Posterior vena cava (tissue), 2 donors: ENCODE measurements around the gene CLIC4. TPM values are rescaled to one million over a fixed set of nuclear protein-coding genes. Genes with fewer than 3 reads are reported as not detected.

ENCODE experiments used
- DNase-seq: peaks from one replicate; pipeline ENCODE4 v3.0.0-alpha.2; 2020; ENCODE audit warnings: low spot score
- intact Hi-C, 2 donors: fragments of 100-400 bp; cut with DNase I; formaldehyde crosslinking; loops; one replicate each; pipeline versions ENCODE4 v1.14.1 to v1.14.2; 2022 to 2023
- total RNA-seq, 2 donors: library from RNA; stranded (reverse); fragmentation: NEBNext Ultra II Directional; extraction: Animal tissue kit (Norgen Biotek cat#: 25700); gene quantifications; one replicate each; pipeline ENCODE4 v1.2.1, GENCODE V29; 2021
- donor health status: DM: yes; HTN: yes; CAD: no.
- donor health status: DM: yes; HTN: yes; CAD: no.

The CLIC4 gene
- total RNA-seq, 2 donors from 2014 or later = 566 to 848 TPM

GRCh38 chr1:24862775-24863483, 117.7 kb downstream of the CLIC4 start:
- intact Hi-C loops = loop anchor here in 1 of 2 donors (2.0 kb wide), 1 partner anchor 52 kb away; no protein-coding TSS in a partner anchor
- peak; percentile 53 for DNase-seq

GRCh38 chr1:24864370-24864777, 119.1 kb downstream of the CLIC4 start:
- no peak for DNase-seq
- intact Hi-C loops = no loop called here

- peak; percentile 30 for DNase-seq
- intact Hi-C loops = no loop called here
Measured at GRCh38 chr1:24865168-24865567, 119.9 kb downstream of the CLIC4 start.

GRCh38 chr1:24865587-24865986, 120.3 kb downstream of the CLIC4 start:
- intact Hi-C loops = no loop called here
- peak; percentile 48 for DNase-seq

GRCh38 chr1:24866211-24867083, 121.2 kb downstream of the CLIC4 start:
- intact Hi-C loops = no loop called here
- peak; percentile 29 for DNase-seq

- intact Hi-C loops = no loop called here
- DNase-seq = peak; percentile 48
Measured at GRCh38 chr1:24867084-24867870, 122.0 kb downstream of the CLIC4 start.

- peak; percentile 67 for DNase-seq
- intact Hi-C loops = no loop called here
Measured at GRCh38 chr1:24868016-24868875, 123.0 kb downstream of the CLIC4 start.

GRCh38 chr1:24870551-24871195, 125.4 kb downstream of the CLIC4 start:
- DNase-seq = peak; percentile 83
- intact Hi-C loops = no loop called here

- intact Hi-C loops = no loop called here
- DNase-seq = peak; percentile 61
Measured at GRCh38 chr1:24871306-24871901, 126.2 kb downstream of the CLIC4 start.

- peak; percentile 79 for DNase-seq
- intact Hi-C loops = no loop called here
Measured at GRCh38 chr1:24872061-24872850, 127.0 kb downstream of the CLIC4 start.

- intact Hi-C loops = no loop called here
- no peak for DNase-seq
Measured at GRCh38 chr1:24873148-24873547, 127.9 kb downstream of the CLIC4 start.

GRCh38 chr1:24874056-24874455, 128.8 kb downstream of the CLIC4 start:
- intact Hi-C loops = no loop called here
- DNase-seq = no peak

- peak; percentile 58 for DNase-seq
- intact Hi-C loops = no loop called here
Measured at GRCh38 chr1:24874611-24875234, 129.5 kb downstream of the CLIC4 start.

- peak; percentile 42 for DNase-seq
- intact Hi-C loops = no loop called here
Measured at GRCh38 chr1:24875257-24875656, 130.0 kb downstream of the CLIC4 start.

GRCh38 chr1:24875991-24876506, 130.8 kb downstream of the CLIC4 start:
- peak; percentile 25 for DNase-seq

GRCh38 chr1:24878045-24878444, 132.8 kb downstream of the CLIC4 start:
- intact Hi-C loops = no loop called here
- DNase-seq = no peak

More at GRCh38 chr1:24875991-24876506, 130.8 kb downstream of the CLIC4 start:
- intact Hi-C loops = no loop called here
